ENCODE measurements around the gene LRRC14B. TPM values are rescaled to one million over a fixed set of nuclear protein-coding genes. Genes with fewer than 3 reads are reported as not detected.

The LRRC14B gene
- total and polyA plus RNA-seq, 2 experiments from 2014 or later: not detected

DNA sequence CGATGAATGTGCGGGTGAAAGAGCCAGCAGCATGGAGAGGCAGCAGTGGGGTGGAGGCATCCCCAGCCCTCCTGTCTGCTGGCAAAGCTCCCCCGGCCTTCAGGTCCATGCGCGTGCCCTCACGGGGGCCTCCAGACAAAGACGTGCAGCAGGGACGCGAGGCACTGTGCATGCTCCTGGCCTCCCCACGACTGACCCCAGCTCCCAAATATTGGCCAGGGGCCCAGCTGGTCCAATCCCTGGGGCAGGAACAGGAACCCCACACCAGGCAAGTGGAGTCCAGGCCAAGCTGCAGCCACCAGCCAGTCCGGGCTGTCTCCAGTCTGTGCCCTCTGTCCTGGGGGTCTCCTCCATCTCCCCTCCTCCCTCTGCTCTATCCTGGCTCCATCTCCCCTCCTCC is 33.5 kb upstream of the LRRC14B start (continued):
- TF ChIP-seq NANOG (IDR thresholded peaks at IDR 0.05; ENCODE audit: borderline replicate concordance) (no peak), ZNF114 (CRISPR knock-in tag; IDR thresholded peaks at IDR 0.05) (no peak), EZH2phosphoT487 (IDR thresholded peaks at IDR 0.05; ENCODE audit: unreplicated experiment) (no peak), STAT1 (IDR thresholded peaks at IDR 0.05; ENCODE audit: unreplicated experiment) (no peak)
- TF ChIP-seq, protein P1, sequence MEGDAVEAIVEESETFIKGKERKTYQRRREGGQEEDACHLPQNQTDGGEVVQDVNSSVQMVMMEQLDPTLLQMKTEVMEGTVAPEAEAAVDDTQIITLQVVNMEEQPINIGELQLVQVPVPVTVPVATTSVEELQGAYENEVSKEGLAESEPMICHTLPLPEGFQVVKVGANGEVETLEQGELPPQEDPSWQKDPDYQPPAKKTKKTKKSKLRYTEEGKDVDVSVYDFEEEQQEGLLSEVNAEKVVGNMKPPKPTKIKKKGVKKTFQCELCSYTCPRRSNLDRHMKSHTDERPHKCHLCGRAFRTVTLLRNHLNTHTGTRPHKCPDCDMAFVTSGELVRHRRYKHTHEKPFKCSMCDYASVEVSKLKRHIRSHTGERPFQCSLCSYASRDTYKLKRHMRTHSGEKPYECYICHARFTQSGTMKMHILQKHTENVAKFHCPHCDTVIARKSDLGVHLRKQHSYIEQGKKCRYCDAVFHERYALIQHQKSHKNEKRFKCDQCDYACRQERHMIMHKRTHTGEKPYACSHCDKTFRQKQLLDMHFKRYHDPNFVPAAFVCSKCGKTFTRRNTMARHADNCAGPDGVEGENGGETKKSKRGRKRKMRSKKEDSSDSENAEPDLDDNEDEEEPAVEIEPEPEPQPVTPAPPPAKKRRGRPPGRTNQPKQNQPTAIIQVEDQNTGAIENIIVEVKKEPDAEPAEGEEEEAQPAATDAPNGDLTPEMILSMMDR (conservative IDR thresholded peaks at IDR 0.05; ENCODE audit: low read depth in 2 of 2): no peak

GRCh38 chr5:158807-159447 is 32.4 kb upstream of the LRRC14B start:
- DNase-seq (ENCODE audit: low spot score) (no peak), ATAC-seq (peak; percentile 18)
- H3K79me2 ChIP-seq (replicated peaks; ENCODE audit: insufficient read depth): no peaks in the 10 kb centered on the region
- Mint-ChIP-seq H3K9me3 (peaks cover 5% of the 10 kb centered on the region), H3K27me3 (ENCODE audit: insufficient read depth, low read depth, poor library complexity) (peaks cover 15% of the 10 kb centered on the region), H3K36me3 (ENCODE audit: low read depth) (peaks cover 73% of the 10 kb centered on the region), H3K27ac (peak overlapping the region; percentile 42; the same call in 1 of the 2 replicates), H3K4me3 (no peak overlapping the region), H3K4me1 (peaks cover 18% of the 10 kb centered on the region)
- peaks cover 7% of the 10 kb centered on the region; the same call in 1 of the 2 replicates for H3F3A ChIP-seq (replicated peaks; ENCODE audit: low read depth)
- no peaks in the 10 kb centered on the region for H3K9me2 ChIP-seq (ENCODE audit: insufficient read depth)
- H3K4me2 ChIP-seq: no peak overlapping the region
- 0 out of 2 replicates have a peak overlapping the region, but pooled peaks have one; percentile 19 for H3K27ac ChIP-seq (ENCODE audit: low read depth)
- H3K4me3 ChIP-seq: no peak overlapping the region
- no peaks in the 10 kb centered on the region for H3K4me1 ChIP-seq (ENCODE audit: insufficient read depth)
- H4K20me1 ChIP-seq (replicated peaks; ENCODE audit: insufficient read depth): peaks cover 6% of the 10 kb centered on the region
- peaks cover 9% of the 10 kb centered on the region; the same call in 1 of the 2 replicates for H3K36me3 ChIP-seq (ENCODE audit: insufficient read depth)
- H2AFZ ChIP-seq: no peak overlapping the region
- TF ChIP-seq EZH2phosphoT487 (IDR thresholded peaks at IDR 0.05; ENCODE audit: unreplicated experiment): no peak
- no peak for TF ChIP-seq NANOG (IDR thresholded peaks at IDR 0.05; ENCODE audit: borderline replicate concordance)
- no peak for TF ChIP-seq JUNB (IDR thresholded peaks at IDR 0.05; ENCODE audit: unreplicated experiment)
- TF ChIP-seq, protein P1 (conservative IDR thresholded peaks at IDR 0.05; ENCODE audit: low read depth in 2 of 2): no peak
- no peak for TF ChIP-seq EZH2 (IDR thresholded peaks at IDR 0.05; ENCODE audit: low read depth, unreplicated experiment)
- TF ChIP-seq STAT1 (IDR thresholded peaks at IDR 0.05; ENCODE audit: unreplicated experiment): no peak
- TF ChIP-seq ZNF331 (CRISPR knock-in tag; IDR thresholded peaks at IDR 0.05; ENCODE audit: low read depth): no peak
- no peak for TF ChIP-seq CREB1 (CRISPR knock-in tag; IDR thresholded peaks at IDR 0.05; ENCODE audit: low read depth)
- TF ChIP-seq ZNF462 (CRISPR knock-in tag; IDR thresholded peaks at IDR 0.05): no peak
- no peak for TF ChIP-seq POLR2AphosphoS5 (IDR thresholded peaks at IDR 0.05; ENCODE audit: low read depth)
- TF ChIP-seq ETS1 (IDR thresholded peaks at IDR 0.05): no peak
- TF ChIP-seq ZNF114 (CRISPR knock-in tag; IDR thresholded peaks at IDR 0.05): no peak
- no peaks in the 10 kb centered on the region for H3K27me3 ChIP-seq (ENCODE audit: insufficient read depth)

Measured in GM23338 (cell line).